Measurements from ENCODE around the gene CBX4.

CBX4 gene

DNA sequence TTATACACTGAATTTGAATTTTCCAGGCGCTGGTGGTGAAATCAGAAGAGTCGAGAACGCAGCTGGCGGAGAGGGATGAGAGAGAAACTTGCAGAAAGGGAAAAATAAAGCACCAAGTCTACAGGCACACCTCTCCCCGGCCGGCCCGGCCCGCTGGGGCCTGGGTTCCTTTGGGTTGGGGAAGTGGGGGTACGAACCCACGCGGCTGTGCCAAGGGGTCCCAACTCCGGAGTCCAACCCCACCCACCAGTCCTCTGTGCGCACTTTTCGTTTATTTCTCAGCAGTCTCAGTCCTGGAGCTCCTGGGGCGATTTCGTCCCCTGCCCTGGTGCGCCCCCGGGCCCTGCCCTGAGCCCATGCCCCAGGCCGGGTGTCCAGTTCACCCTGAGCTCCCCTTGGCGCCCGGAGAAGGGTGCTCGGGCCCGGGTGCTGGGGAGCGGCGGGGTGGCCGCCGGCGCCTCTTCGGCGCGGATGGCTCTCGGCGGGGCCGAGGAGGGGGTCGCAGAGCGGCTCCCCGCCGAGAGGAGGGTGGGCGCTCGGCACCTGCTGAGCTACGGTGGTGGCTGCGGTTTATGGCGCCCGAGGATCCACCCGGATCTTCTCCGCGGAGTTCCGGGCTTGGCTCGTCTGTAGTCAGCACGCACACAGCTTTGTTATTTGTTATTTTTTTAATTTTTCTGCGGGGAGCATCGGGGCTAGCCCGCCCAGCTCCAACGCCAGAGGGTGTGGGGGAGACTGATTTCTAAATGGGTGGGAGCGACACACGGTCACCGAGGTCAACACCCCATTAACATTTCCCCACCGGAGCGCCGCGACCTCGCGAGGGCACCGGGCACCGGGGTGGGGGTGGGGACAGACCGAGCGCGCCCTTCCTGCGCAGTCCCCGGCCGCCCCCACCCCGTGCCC, 26.6 kb downstream of the CBX4 start:
- DNase-seq (ENCODE audit: low read depth in 2 of 2), result no peak

DNA sequence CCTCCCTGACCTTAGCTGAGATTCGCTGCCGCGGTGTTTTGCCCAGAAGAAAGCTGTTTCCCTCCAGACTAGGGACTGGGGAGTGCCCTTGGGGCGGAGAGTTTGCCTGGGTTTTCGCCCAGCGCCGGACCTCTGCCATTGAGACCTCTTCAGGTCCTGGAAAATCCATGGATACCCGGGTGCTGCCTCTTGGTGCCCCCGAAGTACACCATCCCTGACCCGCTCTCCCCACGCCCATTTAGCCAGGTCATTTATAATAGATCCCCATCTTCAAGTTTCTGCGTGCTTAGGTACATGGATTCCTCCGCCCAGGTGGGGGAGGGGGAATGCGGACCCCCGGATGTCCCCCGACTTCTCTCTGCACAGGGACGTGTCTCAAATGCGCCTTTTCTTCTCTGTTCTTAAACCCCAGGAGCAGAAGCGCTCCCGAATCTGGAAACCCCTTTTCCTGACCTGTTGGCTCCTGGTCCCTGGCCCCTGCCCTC, 27.3 kb downstream of the CBX4 start:
- DNase-seq (ENCODE audit: low read depth in 2 of 2), result no peak

DNA sequence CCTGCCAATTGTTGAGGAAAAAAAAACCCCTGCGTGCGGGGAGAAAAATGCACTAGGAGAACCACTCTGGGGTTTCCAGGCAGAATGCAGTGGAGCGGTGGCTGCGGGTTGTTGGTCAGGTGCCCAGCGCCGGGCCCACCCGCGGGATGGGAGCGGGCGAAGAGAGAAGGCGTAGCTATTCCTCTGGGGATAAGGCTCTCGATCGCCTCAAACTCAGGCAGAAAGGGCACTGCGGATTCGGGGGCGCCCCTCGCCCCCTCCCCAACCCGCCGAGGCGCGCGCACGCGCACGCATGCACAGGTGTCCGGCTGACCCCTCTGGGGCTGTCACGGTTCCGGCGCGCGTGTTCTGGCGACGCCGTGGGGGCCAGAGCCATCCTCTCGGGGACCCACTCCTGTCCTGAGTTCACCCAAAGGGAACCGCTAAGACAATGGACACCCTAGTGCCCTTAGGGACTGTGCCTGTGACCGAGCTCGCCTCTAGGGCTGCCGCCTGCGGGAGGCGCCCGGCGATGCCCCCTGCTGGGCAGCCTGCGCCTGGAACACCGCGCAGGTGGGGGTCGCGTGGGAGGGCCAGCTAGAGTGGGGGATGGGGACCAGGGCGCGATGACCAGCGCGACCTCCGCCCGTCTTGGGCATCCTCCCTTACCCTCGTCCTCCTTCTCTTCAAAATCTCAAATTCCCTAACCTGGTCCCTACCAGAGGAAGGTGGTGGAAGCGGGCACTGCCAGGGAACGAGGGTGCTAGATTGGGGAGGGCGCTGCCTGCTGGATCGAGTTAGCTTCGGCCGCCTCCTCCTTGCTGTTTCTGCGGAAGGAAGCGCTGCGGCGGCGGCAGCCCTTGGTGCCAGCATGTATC, 28.0 kb downstream of the CBX4 start:
- DNase-seq (ENCODE audit: low read depth in 2 of 2), result no peak

DNA sequence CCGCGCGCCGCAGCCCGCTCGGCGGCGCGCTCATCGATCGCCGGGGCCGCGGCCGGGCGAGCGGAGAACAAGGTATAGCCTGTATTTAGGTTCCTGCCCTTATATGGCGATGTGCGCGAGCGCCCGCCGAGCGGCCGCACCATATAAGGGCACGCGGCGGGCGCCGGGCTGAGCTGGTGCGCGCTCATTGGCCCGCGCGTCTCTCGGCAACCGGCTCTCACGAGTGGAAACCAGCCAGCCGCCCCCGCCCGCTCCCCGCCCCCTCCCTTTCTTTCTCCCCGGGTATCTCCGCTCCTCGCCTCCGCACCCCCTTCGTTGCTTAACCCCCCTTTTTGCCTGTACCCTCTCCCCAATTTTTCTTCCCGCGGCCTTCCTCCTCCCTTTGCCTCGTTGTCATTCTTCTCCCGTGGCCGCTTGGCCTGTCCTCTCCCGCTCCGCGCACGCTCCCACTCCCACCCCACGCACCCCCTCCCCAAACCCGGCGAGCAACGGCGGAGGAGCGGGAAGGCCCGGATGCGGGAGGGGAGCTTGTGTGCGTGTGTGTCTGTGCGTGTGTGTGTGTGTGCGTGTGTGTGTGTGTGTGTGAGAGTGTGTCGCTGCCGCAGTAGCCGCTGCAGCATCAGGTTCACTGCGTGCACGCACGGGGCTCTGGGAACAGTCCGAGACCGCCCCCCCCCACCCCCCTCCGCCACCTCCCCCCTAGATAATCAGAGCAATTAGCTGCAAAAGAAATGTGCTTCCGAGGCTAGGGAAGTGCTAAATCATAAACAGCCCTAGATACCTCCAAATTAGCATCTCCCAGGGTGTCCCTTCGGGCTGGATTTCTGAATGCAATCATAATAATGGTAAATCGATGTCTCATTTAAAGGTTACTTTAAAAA, 28.9 kb downstream of the CBX4 start:
- peak; percentile 70 to 73 for DNase-seq (ENCODE audit: low read depth in 2 of 2)

DNA sequence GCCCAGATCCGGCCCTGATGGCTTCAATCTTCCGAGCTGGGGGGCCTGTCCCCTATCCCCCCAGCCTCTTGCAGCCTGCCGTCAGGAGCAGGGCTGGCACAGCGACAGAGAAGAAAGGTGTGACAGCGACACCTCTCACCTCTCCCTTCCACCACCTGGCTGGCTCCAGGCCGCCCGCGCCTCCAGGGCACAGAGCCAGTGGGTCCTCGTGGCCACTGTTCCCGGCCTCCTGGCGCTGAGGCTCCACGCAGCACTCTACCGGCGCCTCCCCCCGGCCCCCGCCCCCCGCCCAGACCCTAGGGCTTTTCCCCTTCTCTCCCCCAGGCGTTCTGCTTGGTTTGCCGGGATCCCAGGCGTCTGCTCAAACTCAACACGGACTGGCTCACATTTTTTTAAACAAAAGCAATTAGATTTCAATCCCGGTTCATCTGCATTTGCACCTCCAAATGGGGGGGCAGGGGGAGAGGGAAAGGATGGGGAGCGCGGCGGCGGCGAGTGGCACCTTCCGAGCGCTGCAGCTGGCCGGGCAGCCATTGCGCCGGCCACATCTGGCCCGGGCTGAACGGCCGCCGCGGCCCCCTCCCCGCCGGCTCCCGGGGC, 29.6 kb downstream of the CBX4 start:
- no peak for DNase-seq (ENCODE audit: low read depth in 2 of 2)

DNA sequence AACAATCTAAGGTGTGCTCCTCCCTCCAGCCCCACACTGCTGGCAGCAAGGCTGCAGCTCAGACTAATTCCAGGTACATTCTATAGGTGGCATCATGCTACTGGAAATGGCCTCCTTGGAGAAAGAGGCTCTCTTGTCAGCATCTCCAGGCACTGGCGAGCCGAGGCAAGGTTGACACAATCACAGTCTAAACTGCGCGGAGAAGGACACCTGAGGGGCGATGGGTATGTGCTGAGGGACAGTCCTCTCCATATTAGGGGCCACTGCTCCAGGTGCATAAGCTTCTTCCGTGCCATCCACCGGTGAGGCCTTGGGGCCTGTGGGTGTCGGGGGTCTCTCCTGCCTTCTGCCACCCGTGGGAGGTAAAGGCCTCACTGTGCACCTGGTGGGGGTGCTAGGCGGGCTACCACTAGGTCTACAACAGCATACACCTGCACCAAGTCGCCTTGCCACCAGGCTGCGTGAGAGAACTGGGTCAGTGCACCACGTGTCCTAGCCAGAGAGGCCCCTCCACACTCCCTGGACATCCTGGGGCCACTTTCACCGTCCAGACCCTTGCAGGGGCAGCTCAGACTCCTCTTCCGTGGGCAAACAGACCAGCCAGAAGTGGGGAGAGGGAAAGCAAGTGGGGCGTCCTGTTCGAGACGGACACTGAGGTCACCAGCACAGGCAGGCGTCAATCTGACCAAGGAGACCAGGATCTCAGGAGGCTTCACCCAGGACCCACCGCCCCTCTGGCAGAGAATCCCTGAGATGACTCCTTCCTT, 30.3 kb downstream of the CBX4 start:
- no peak for DNase-seq (ENCODE audit: low read depth in 2 of 2)

DNA sequence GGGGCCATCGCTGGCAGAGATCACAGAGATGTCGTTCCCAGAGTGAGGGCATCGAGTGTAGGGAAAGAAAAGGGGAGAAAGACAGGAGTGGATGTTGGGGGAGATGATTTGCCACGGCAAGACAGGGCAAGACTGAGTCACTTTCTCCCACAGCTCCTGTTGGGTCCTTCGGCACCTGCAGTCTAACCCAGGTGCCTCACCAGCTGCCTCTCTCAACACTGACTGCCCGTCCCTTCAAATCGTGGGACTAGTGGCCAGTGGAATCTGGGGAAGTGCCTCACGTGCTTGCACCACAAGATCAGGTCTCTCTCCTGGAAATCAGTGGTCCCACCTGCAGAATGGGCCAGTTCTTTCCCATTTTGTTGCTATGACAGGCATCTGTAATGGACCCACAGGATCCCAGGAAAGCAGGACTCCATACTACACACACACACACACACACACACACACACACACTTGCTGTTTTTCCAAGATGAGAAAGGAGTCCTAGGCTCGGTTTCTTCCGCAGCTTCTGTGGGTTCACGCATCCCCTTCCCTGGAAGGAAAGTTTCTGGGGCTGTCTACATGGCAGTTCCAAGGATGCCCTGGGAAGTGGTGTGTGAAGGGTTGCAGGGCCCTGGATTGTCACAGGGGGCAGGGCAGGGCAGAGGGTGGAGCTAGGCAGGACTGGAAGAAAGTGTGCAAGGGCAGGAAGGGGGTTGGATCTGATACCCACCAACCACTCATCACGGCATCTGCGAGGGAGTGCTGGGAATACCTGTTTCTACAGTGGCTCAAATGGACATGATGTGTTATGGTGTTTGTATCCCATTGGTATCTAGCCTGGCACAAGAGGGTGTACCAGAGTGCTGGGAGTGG, 32.1 kb downstream of the CBX4 start:
- DNase-seq (ENCODE audit: low read depth in 2 of 2), result no peak

DNA sequence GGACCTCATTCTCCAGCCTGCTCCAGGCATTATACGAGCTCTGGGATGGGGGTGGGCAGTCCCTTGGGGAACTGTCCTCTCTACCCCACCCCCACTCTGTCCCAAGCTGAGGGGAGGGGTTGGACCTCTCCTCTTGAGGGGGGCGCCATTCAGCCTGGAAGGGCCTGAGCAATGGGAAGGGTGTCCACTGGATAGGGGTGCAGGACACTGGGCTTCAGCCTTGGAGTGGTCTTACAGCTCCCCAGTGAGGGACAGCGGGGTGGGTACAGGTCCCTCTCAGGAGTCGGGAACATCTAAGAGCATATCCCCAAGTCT, 32.8 kb downstream of the CBX4 start:
- DNase-seq (ENCODE audit: low read depth in 2 of 2), result no peak

DNA sequence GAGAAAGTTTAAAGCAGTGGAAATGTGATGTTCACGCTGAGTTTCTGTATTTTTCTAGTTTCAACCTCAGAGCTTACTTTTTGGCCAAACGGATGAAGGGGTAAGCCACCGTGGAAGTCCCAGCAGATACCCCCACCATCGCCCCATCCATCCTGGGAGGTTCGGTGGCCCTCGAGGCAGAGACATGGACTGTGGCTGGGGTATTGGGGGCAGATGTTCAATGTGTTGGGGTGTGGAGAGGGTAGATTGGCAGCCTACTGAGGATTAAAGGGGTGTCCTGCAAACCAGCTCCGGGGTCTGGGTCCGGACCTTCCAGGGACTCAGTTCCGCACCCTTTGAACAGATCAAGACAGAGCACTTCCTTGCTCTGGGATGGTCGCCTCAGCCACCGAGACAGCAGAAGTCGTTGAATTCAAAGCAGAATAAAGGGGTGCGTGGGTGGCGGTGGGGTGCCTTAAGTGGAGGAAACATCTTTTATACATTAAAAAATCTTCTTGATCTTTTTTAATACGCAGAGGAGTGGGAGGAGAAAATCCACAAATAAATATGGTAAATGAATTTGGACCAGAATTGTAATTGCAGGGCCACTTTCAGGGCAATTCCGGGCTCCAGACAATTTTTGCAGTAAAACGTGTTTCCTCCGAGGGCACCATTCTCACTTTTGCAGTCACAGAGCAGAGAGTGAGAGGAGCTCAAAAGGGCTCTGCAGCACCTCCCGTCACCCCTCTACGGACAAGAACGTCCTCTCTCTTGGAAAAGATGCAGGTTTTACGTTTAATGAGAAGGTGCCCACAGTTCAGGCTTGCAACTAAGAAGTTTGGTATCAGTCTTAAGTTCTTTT, 34.2 kb downstream of the CBX4 start:
- DNase-seq (ENCODE audit: low read depth in 2 of 2), result no peak

DNA sequence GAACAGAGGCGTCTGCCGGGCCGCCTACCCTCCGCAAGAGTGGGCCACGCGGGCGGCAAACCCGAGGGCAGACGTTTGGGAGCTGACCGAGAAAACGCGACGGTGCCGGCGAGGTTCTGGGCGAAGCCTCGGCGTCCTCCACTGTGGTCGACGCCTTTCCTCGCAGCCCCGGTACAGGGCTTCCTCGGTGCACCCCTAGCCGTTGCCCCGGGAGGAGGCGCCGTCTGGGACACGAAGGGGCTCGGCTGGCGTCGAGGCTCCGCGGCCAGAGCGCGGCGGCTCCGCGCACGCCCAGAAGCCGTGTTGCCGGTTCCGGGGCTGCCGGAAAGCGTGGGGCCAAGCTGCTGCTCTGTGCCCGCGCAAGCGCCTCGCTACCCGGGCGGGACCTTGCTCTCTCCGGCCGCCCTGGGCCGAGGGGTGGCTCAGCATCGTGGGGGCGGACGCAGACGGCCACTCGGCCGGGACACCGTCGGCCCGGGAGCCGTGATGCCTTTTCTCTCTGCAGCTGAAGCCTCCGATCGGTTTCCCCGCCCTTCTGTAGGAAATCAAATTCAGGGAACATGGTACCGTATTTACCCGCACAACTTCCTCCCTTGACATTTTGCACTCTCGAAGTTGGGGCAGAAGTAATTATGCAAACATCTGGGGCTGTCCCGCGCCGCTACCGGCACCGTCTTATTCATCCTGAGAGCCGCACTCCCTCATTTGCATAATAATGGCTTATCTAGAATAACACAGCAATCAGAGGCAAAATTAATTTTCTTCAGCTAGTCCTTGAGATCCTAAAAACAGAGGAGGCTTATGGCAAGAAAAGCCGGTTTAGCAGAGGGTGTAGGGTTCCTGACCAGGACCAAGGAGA, 35.0 kb downstream of the CBX4 start:
- DNase-seq (ENCODE audit: low read depth in 2 of 2), result peak; percentile 53 to 61

DNA sequence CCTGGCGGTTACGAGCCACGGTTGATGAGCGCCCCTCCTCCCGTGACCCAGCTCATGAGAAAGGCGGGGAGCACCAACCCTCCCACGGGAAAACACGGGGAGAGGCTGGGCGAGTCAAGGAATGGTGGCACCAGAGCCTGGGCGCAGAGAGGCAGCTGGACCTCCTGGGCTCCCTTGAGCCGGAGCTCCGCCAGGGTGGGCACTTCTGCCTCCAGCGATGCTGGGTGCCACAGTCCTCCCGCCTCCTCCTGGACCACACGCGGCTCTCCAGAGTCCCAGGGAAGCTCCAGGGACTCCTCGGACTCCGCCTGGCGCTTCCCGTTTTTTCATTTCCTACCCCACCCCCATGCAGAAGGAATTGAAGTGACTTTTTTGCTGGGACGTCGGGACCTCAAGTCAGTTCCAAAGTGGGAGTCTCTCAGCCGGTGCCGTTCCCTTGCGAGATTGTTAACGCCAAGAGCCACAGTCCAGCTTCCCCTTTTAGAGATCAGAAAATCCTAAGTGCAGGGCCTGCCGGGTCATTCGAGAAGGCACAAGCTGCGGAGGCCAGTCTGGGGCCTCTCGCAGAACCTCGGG, 35.7 kb downstream of the CBX4 start:
- no peak for DNase-seq (ENCODE audit: low read depth in 2 of 2)

DNA sequence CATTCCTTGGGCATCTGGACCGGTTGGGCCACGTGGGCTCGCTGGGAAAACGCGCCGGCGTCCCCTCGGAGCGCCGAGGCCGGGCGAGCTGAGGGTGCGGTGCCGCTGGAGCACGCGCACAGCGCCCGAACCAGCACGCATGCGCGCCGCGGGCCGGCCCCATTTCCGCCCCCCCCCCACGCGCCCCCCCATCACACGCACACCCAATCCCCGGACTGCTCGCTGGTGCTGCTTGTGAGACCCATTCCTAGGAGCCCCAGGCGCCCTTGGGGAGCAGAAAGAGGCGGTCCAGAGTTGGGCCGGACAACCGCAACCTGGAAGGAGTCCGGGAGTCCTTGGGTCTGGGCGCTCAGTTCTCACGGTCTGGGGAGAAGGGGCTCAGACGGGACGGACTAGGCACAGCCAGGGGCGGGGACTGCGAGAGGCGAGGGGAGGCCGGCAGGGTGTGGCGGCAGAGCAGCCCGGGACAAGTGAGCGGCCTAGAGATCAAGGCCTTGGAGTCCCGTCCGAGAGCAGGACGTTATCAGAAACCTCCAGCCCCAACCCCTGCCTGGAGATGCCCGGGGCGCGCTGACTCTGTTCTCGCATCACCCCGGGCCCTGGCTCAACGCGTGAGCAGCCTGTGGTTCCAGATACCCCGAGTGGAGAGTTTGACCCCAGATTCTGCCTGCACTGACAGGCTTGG, 36.4 kb downstream of the CBX4 start:
- DNase-seq (ENCODE audit: low read depth in 2 of 2), result no peak

DNA sequence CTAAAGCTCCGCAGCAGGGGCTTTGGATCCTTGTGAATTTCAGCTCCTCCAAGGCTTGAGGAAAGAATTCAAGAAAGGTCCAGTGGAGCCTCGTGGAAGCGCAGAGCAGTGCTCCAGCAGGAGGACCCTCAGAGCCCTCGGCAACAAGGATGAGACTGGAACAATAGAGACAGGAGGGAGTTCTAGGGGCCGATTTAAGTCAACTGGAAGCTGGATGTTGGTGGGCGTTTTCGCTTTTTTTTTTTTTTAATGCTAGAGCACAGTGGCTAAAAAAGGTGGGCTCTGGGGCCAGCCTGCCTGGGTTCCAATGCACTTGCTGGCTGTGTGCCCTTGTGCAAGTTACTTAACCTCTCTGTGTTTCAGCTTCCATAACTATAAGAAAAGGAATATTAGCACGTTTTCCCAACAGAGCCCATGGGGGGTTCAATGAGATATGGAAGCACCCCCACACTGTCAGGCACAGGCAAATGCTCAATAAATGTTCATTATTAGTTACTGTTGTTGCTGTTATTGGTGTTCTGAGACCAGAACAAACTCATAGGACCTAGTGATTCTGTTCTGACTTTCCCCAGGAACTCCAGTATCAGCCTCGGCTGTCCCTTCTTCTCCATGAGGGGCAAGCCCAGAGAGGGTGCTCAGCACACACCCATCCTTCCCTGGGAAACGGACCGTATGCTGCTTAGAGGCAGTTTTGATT, 37.1 kb downstream of the CBX4 start:
- no peak for DNase-seq (ENCODE audit: low read depth in 2 of 2)

DNA sequence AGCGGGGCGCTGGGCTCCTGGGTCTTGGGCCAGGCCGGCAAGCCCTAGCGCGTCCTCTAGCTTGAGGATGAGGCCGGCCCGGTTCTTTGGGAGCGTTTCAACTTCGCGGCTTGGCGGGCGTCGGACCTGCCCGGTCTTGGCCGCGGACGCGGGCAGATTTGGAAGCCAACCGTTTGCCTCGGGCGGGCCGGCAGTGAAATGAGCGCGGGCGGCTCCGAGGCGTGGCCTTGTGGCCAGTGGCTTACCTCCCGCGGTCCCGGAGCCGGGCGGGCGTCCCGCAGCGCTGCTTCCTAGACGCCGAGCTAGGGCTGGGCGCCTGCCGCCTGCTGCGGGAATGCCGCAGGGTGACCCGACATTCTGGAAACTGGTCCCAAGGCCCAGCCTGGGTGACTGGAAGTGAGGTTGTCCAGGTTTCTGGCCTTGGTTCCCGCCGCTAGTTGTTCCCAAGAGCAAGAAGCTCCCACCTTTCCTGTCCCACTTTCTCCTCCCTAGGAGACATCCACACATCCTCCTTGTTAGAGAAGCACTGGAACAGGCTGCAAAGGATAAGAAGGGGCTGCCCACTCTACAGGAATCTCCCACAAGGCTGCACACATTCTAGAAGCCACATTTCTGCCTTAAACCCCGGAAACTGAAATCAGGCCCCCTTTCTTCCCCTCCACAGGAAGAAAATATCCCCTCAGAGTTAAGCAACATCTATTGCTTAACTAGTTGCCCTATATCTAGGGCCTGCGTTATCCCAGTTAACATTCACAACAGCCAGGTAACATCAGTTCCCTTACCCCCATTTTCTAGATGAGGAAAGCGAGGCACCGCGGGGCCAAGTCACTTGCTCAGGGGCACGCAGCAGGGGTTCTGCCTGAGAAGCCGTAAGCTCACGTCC, 37.8 kb downstream of the CBX4 start:
- DNase-seq (ENCODE audit: low read depth in 2 of 2), result no peak
